ENCODE measurements around the gene LRRN2.

LRRN2 gene

GRCh38 chr1:204688776-204689175 is 3.2 kb upstream of the LRRN2 start:
- DNase-seq: no peak

- no peak for DNase-seq
Observed at GRCh38 chr1:204688007-204688406, 2.5 kb upstream of the LRRN2 start.

GRCh38 chr1:204684571-204685235 is 835 bp downstream of the LRRN2 start:
- no peak for DNase-seq

- no peak for DNase-seq
Observed at GRCh38 chr1:204684206-204684570, 1.4 kb downstream of the LRRN2 start.

GRCh38 chr1:204683284-204684205 is 2.0 kb downstream of the LRRN2 start:
- DNase-seq: no peak

GRCh38 chr1:204680461-204680860 is 5.1 kb downstream of the LRRN2 start:
- no peak for DNase-seq

- DNase-seq: no peak
Observed at GRCh38 chr1:204680051-204680450, 5.5 kb downstream of the LRRN2 start.

- no peak for DNase-seq
Observed at GRCh38 chr1:204678721-204679475, 6.6 kb downstream of the LRRN2 start.

GRCh38 chr1:204677864-204678263 is 7.7 kb downstream of the LRRN2 start:
- DNase-seq: no peak

- DNase-seq: no peak
Observed at GRCh38 chr1:204676043-204676442, 9.5 kb downstream of the LRRN2 start.

GRCh38 chr1:204673909-204674649 is 11.5 kb downstream of the LRRN2 start:
- DNase-seq: peak in 1 of 2 experiments; percentile 59

- DNase-seq: no peak
Observed at GRCh38 chr1:204673209-204673608, 12.3 kb downstream of the LRRN2 start.

GRCh38 chr1:204672482-204673121 is 12.9 kb downstream of the LRRN2 start:
- DNase-seq: no peak

GRCh38 chr1:204672069-204672468 is 13.5 kb downstream of the LRRN2 start:
- DNase-seq: no peak

- DNase-seq: no peak
Observed at GRCh38 chr1:204670152-204670927, 15.2 kb downstream of the LRRN2 start.

- DNase-seq: no peak
Observed at GRCh38 chr1:204669579-204669978, 16.0 kb downstream of the LRRN2 start.

- no peak for DNase-seq
Observed at GRCh38 chr1:204664384-204664651, 21.2 kb downstream of the LRRN2 start.

- DNase-seq: no peak
Observed at GRCh38 chr1:204663644-204664383, 21.7 kb downstream of the LRRN2 start.

- no peak for DNase-seq
Observed at GRCh38 chr1:204662530-204662929, 23.0 kb downstream of the LRRN2 start.

- no peak for DNase-seq
Observed at GRCh38 chr1:204660509-204660908, 25.0 kb downstream of the LRRN2 start.

- DNase-seq: peak; percentile 79 to 89
Observed at GRCh38 chr1:204659056-204659455, 26.5 kb downstream of the LRRN2 start.
